ENCODE data around the gene HBS1L. TPM values are rescaled to one million over a fixed set of nuclear protein-coding genes. Genes with fewer than 3 reads are reported as not detected.

HBS1L gene
- total and polyA plus RNA-seq, 8 donors, result 55.1 to 71.5 (median 63.4) TPM

GRCh38 chr6:135008072-135008940 is 46.3 kb downstream of the HBS1L start:
- H3K9me3 ChIP-seq, result no peaks in the 10 kb centered on the region
- H3K4me3 ChIP-seq, result no peak overlapping the region
- no peaks in the 10 kb centered on the region for H3K36me3 ChIP-seq
- no peak overlapping the region for H3K27ac ChIP-seq
- no peaks in the 10 kb centered on the region for H3K27me3 ChIP-seq
- TF ChIP-seq, protein P1, sequence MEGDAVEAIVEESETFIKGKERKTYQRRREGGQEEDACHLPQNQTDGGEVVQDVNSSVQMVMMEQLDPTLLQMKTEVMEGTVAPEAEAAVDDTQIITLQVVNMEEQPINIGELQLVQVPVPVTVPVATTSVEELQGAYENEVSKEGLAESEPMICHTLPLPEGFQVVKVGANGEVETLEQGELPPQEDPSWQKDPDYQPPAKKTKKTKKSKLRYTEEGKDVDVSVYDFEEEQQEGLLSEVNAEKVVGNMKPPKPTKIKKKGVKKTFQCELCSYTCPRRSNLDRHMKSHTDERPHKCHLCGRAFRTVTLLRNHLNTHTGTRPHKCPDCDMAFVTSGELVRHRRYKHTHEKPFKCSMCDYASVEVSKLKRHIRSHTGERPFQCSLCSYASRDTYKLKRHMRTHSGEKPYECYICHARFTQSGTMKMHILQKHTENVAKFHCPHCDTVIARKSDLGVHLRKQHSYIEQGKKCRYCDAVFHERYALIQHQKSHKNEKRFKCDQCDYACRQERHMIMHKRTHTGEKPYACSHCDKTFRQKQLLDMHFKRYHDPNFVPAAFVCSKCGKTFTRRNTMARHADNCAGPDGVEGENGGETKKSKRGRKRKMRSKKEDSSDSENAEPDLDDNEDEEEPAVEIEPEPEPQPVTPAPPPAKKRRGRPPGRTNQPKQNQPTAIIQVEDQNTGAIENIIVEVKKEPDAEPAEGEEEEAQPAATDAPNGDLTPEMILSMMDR (IDR thresholded peaks at IDR 0.05), result no peak
- intact Hi-C loops (cut with DNase I), result no loop called here
- no peak for ATAC-seq
- no peak for DNase-seq
- H3K4me1 ChIP-seq, result no peaks in the 10 kb centered on the region

DNA sequence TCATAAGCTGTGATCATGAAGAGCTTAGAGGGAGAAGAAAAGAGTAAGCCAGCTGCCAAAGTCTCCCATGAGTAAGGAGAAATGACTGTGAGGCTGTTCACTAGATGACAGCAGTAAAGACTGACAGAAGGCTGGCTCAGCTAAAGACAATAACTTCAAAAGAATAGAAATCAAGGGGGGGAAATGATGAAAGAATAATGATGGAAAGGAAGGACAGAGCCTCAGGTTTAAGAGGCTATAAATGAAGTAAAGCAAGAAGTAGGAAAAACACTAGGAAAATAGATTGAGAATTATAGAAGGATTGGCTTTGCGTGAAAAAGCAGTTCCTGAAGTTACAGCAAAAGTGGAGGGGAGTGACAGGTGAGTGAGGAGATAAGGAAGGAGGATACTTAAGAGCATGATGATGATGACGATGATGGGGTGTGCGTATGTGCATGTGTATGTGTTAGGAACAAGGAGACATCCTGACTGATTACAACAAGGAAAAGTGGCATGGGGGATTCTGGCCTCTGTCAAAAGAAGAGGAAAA is 48.2 kb downstream of the HBS1L start:
- ATAC-seq (no peak), DNase-seq (no peak)
- TF ChIP-seq, protein P1 (IDR thresholded peaks at IDR 0.05), result no peak
- Histone ChIP-seq H3K36me3 (peaks cover 0 to 1% of the 10 kb centered on the region in 2 donors), H3K9me3 (no peaks in the 10 kb centered on the region), H3K27ac (no peak overlapping the region), H3K4me3 (no peak overlapping the region), H3K27me3 (no peaks in the 10 kb centered on the region), H3K4me1 (no peaks in the 10 kb centered on the region)
- intact Hi-C loops (cut with DNase I), result no loop called here

DNA sequence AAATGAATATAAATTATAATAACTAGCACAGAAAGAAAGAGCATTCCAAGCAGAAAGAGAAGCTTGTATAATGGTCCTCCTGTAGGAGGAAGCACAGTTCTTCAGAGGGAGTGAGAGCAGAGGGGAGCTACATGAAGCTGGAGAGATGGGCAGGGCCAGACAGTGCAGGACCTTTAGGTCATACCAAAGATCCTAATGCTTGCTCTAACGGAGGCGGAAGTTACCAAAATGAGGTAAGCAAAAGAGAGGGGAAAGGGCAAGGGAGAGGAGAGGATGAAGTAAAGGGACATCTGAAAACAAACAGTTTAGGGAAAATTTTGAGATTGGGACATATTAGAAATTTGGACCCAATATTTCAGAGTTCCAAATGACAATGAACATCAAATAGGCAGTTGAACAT is 50.2 kb downstream of the HBS1L start:
- ATAC-seq, result no peak
- TF ChIP-seq, protein P1 (IDR thresholded peaks at IDR 0.05), result no peak

GRCh38 chr6:135002974-135003703 is 51.5 kb downstream of the HBS1L start:
- H3K27ac ChIP-seq, result no peak overlapping the region
- DNase-seq (no peak), ATAC-seq (no peak)
- TF ChIP-seq, protein P1 (IDR thresholded peaks at IDR 0.05), result no peak
- H3K4me1 ChIP-seq, result no peaks in the 10 kb centered on the region
- H3K36me3 ChIP-seq, result peaks cover 0 to 5% of the 10 kb centered on the region in 2 donors
- intact Hi-C loops (cut with DNase I), result no loop called here
- no peaks in the 10 kb centered on the region for H3K9me3 ChIP-seq
- H3K27me3 ChIP-seq, result no peaks in the 10 kb centered on the region
- H3K4me3 ChIP-seq, result no peak overlapping the region

More for the DNA sequence above, 50.2 kb downstream of the HBS1L start:
- Histone ChIP-seq H3K4me3 (no peak overlapping the region), H3K36me3 (peaks cover 0 to 5% of the 10 kb centered on the region in 2 donors), H3K9me3 (no peaks in the 10 kb centered on the region), H3K27me3 (no peaks in the 10 kb centered on the region), H3K4me1 (no peaks in the 10 kb centered on the region), H3K27ac (no peak overlapping the region)
- intact Hi-C loops (cut with DNase I), result no loop called here
- no peak for DNase-seq
